ENCODE data around the gene CHST15. TPM values are rescaled to one million over a fixed set of nuclear protein-coding genes. Genes with fewer than 3 reads are reported as not detected.

CHST15 gene
- total and polyA plus RNA-seq, 2 of the 8 experiments (the other 6 are each of a cell fraction or from before 2014, with no cell fraction given), result 8.8 to 9.1 TPM

- no peak for TF ChIP-seq GABPA (IDR thresholded peaks at IDR 0.05; ENCODE audit: borderline replicate concordance, insufficient read depth, low read length)
- TF ChIP-seq ATF3 (IDR thresholded peaks at IDR 0.05; ENCODE audit: insufficient read depth, low read depth, low read length), result no peak
Observed at GRCh38 chr10:123970927-123971286, 122.5 kb downstream of the CHST15 start (continued).
